HEK293 (cell line): ENCODE measurements around the gene CLNK.

Experiments
- CTCF ChIA-PET: fragments of 350-600 bp; formaldehyde crosslinking; extraction: SDS; loops from one replicate; lab custom pipeline; 2021; ENCODE audit warnings: antibody characterized with exemption; lab: Yijun Ruan, JAX
- POLR2A ChIA-PET: fragments of 300-600 bp; formaldehyde crosslinking; extraction: SDS; loops from one replicate; lab custom pipeline; 2020; ENCODE audit warnings: antibody characterized with exemption, inconsistent platforms; lab: Yijun Ruan, JAX
- H3K27ac ChIP-seq: fragments of 200-500 bp; sonication (Bioruptor generic); 2 replicates; pipeline ENCODE4 v1.5.1; 2014; ENCODE audit warnings: low read depth, low read length, control low read depth, inconsistent platforms; ENCODE audit errors: extremely low read depth
- H3K36me3 ChIP-seq, 2 experiments: fragments of 200-500 bp in 1 of 2; sonication (Bioruptor generic) in 1 of 2; 1 replicate in 1 of 2; 2 replicates in 1 of 2; pipeline ENCODE4 v1.5.1; 2014 to 2017; ENCODE audit warnings: inconsistent platforms in 2 of 2, low read length in 2 of 2; ENCODE audit not compliant: control insufficient read depth in 2 of 2, insufficient read depth in 1 of 2
- H3K4me1 ChIP-seq: fragments of 200-500 bp; sonication (Bioruptor generic); 2 replicates; pipeline ENCODE4 v1.5.1; 2014; ENCODE audit warnings: mild to moderate bottlenecking, low read length, inconsistent platforms; ENCODE audit not compliant: control insufficient read depth, insufficient read depth
- H3K4me3 ChIP-seq: 2 replicates; pipeline ENCODE4 v1.5.1; 2011; ENCODE audit warnings: low read depth, mild to moderate bottlenecking, control low read depth, low read length, moderate library complexity
- H3K9me3 ChIP-seq: fragments of 200-500 bp; sonication (Bioruptor generic); 2 replicates; pipeline ENCODE4 v1.5.1; 2014; ENCODE audit warnings: low read depth, low read length, inconsistent platforms; ENCODE audit not compliant: control insufficient read depth, insufficient read depth
- GLIS2 ChIP-seq: fragments of 450-650 bp; formaldehyde crosslinking; IDR thresholded peaks from 2 replicates; pipeline ENCODE4 v1.5.1; 2016; ENCODE audit warnings: missing biosample characterization, missing genetic modification characterization
- KLF8 ChIP-seq: fragments of 450-650 bp; formaldehyde crosslinking; IDR thresholded peaks from 2 replicates; pipeline ENCODE4 v1.5.1; 2016; ENCODE audit warnings: missing biosample characterization, missing genetic modification characterization
- MYNN ChIP-seq: fragments of 450-650 bp; formaldehyde crosslinking; IDR thresholded peaks from 2 replicates; pipeline ENCODE4 v1.5.1; 2016; ENCODE audit warnings: missing biosample characterization, missing genetic modification characterization, borderline replicate concordance
- MZF1 ChIP-seq: fragments of 450-650 bp; formaldehyde crosslinking; IDR thresholded peaks from 2 replicates; pipeline ENCODE4 v1.5.1; 2017; ENCODE audit warnings: missing biosample characterization, missing genetic modification characterization, borderline replicate concordance
- OVOL3 ChIP-seq: fragments of 450-650 bp; formaldehyde crosslinking; IDR thresholded peaks from 2 replicates; pipeline ENCODE4 v1.5.1; 2016; ENCODE audit warnings: missing biosample characterization, missing genetic modification characterization
- PRDM1 ChIP-seq: fragments of 450-650 bp; formaldehyde crosslinking; IDR thresholded peaks from 2 replicates; pipeline ENCODE4; 2016; ENCODE audit warnings: missing biosample characterization, missing genetic modification characterization
- PRDM6 ChIP-seq: fragments of 450-650 bp; formaldehyde crosslinking; IDR thresholded peaks from 2 replicates; pipeline ENCODE4 v1.5.1; 2017; ENCODE audit warnings: missing biosample characterization, missing genetic modification characterization
- SCRT2 ChIP-seq: fragments of 450-650 bp; formaldehyde crosslinking; IDR thresholded peaks from 2 replicates; pipeline ENCODE4 v1.5.1; 2016; ENCODE audit warnings: missing biosample characterization, missing genetic modification characterization
- SP2 ChIP-seq: fragments of 450-650 bp; formaldehyde crosslinking; IDR thresholded peaks from 2 replicates; pipeline ENCODE4 v1.5.1; 2016; ENCODE audit warnings: missing biosample characterization, missing genetic modification characterization
- ZBTB20 ChIP-seq: fragments of 450-650 bp; formaldehyde crosslinking; IDR thresholded peaks from 2 replicates; pipeline ENCODE4 v1.5.1; 2016; ENCODE audit warnings: missing biosample characterization, missing genetic modification characterization
- ZBTB21 ChIP-seq: fragments of 450-650 bp; formaldehyde crosslinking; IDR thresholded peaks from 2 replicates; pipeline ENCODE4 v1.5.1; 2017; ENCODE audit warnings: missing biosample characterization, missing genetic modification characterization
- ZBTB48 ChIP-seq: fragments of 450-650 bp; formaldehyde crosslinking; IDR thresholded peaks from 2 replicates; pipeline ENCODE4 v1.5.1; 2016; ENCODE audit warnings: missing biosample characterization, missing genetic modification characterization
- ZBTB8A ChIP-seq: fragments of 450-650 bp; formaldehyde crosslinking; IDR thresholded peaks from 2 replicates; pipeline ENCODE4 v1.5.1; 2016; ENCODE audit warnings: missing biosample characterization, missing genetic modification characterization
- ZNF16 ChIP-seq: fragments of 450-650 bp; formaldehyde crosslinking; IDR thresholded peaks from 2 replicates; pipeline ENCODE4 v1.5.1; 2016; ENCODE audit warnings: low read depth, missing biosample characterization, missing genetic modification characterization
- ZNF221 ChIP-seq: fragments of 450-650 bp; formaldehyde crosslinking; IDR thresholded peaks from 2 replicates; pipeline ENCODE4 v1.5.1; 2017; ENCODE audit warnings: missing biosample characterization, missing genetic modification characterization, borderline replicate concordance
- ZNF280D ChIP-seq: fragments of 450-650 bp; formaldehyde crosslinking; IDR thresholded peaks from 2 replicates; pipeline ENCODE4 v1.5.1; 2016; ENCODE audit warnings: missing biosample characterization, missing genetic modification characterization
- ZNF324 ChIP-seq: fragments of 450-650 bp; formaldehyde crosslinking; IDR thresholded peaks from 2 replicates; pipeline ENCODE4 v1.5.1; 2016; ENCODE audit warnings: missing biosample characterization, missing genetic modification characterization
- ZNF335 ChIP-seq: fragments of 450-650 bp; formaldehyde crosslinking; conservative IDR thresholded peaks from 2 replicates; pipeline ENCODE4 v1.5.1; 2016; ENCODE audit warnings: missing biosample characterization, missing genetic modification characterization
- ZNF366 ChIP-seq: fragments of 450-650 bp; formaldehyde crosslinking; conservative IDR thresholded peaks from 2 replicates; pipeline ENCODE4 v1.5.1; 2016; ENCODE audit warnings: missing biosample characterization, missing genetic modification characterization
- ZNF585B ChIP-seq: fragments of 450-650 bp; formaldehyde crosslinking; IDR thresholded peaks from 2 replicates; pipeline ENCODE4 v1.5.1; 2016; ENCODE audit warnings: missing biosample characterization, missing genetic modification characterization
- ZNF600 ChIP-seq: fragments of 450-650 bp; formaldehyde crosslinking; IDR thresholded peaks from 2 replicates; pipeline ENCODE4 v1.5.1; 2016; ENCODE audit warnings: missing biosample characterization, missing genetic modification characterization
- ZNF654 ChIP-seq: fragments of 450-650 bp; formaldehyde crosslinking; IDR thresholded peaks from 2 replicates; pipeline ENCODE4 v1.5.1; 2016; ENCODE audit warnings: low read depth, missing biosample characterization, missing genetic modification characterization
- ZNF76 ChIP-seq: fragments of 450-650 bp; formaldehyde crosslinking; IDR thresholded peaks from 2 replicates; pipeline ENCODE4; 2016; ENCODE audit warnings: low read depth, missing biosample characterization, missing genetic modification characterization, borderline replicate concordance
- ZNF792 ChIP-seq: fragments of 450-650 bp; formaldehyde crosslinking; IDR thresholded peaks from 2 replicates; pipeline ENCODE4 v1.5.1; 2016; ENCODE audit warnings: missing biosample characterization, missing genetic modification characterization

Gene CLNK

GRCh38 chr4:10715696-10716095 is 31.1 kb upstream of the CLNK start:
- POLR2A ChIA-PET: no interaction called here
- CTCF ChIA-PET: interaction anchor here (0.6 to 0.7 kb wide), 2 partner anchors 21 to 598 kb away, joined by 3 read pairs; no protein-coding TSS in a partner anchor
- Histone ChIP-seq H3K4me3 (no peak overlapping the region), H3K36me3 (no peaks in the 10 kb centered on the region), H3K4me1 (no peaks in the 10 kb centered on the region), H3K27ac (no peak overlapping the region), H3K9me3 (no peaks in the 10 kb centered on the region)
- TF ChIP-seq KLF8 (tag by site-specific recombination) (no peak), ZNF221 (tag by site-specific recombination) (no peak), ZNF600 (no peak)

GRCh38 chr4:10715135-10715534 is 30.6 kb upstream of the CLNK start:
- ChIA-PET CTCF (interaction anchor here (0.7 kb wide), 1 partner anchor 598 kb away, joined by 3 read pairs; no protein-coding TSS in a partner anchor), POLR2A (no interaction called here)
- no peaks in the 10 kb centered on the region for H3K9me3 ChIP-seq
- H3K4me3 ChIP-seq: no peak overlapping the region
- no peak overlapping the region for H3K27ac ChIP-seq
- no peak for TF ChIP-seq ZBTB20 (tag by site-specific recombination)
- no peak for TF ChIP-seq PRDM1
- TF ChIP-seq ZNF366 (tag by site-specific recombination): no peak
- TF ChIP-seq OVOL3: no peak
- TF ChIP-seq ZNF654: no peak
- TF ChIP-seq ZNF76 (tag by site-specific recombination): no peak
- TF ChIP-seq GLIS2 (tag by site-specific recombination): no peak
- TF ChIP-seq MZF1 (tag by site-specific recombination): no peak
- TF ChIP-seq ZNF324 (tag by site-specific recombination): no peak
- no peak for TF ChIP-seq ZNF335
- no peak for TF ChIP-seq ZNF280D
- no peak for TF ChIP-seq ZNF792 (tag by site-specific recombination)
- no peak for TF ChIP-seq ZBTB21 (tag by site-specific recombination)
- no peak for TF ChIP-seq PRDM6 (tag by site-specific recombination)
- no peak for TF ChIP-seq ZBTB48 (tag by site-specific recombination)
- no peak for TF ChIP-seq ZBTB8A (tag by site-specific recombination)
- TF ChIP-seq MYNN: no peak
- TF ChIP-seq ZNF585B (tag by site-specific recombination): no peak
- H3K4me1 ChIP-seq: no peaks in the 10 kb centered on the region
- no peaks in the 10 kb centered on the region for H3K36me3 ChIP-seq

- H3K4me3 ChIP-seq: no peak overlapping the region
- H3K27ac ChIP-seq: no peak overlapping the region
- no peak for TF ChIP-seq ZNF16 (tag by site-specific recombination)
- TF ChIP-seq SP2 (tag by site-specific recombination): no peak
- TF ChIP-seq SCRT2 (tag by site-specific recombination): no peak
- no peaks in the 10 kb centered on the region for H3K9me3 ChIP-seq
- H3K36me3 ChIP-seq: no peaks in the 10 kb centered on the region
- H3K4me1 ChIP-seq: no peaks in the 10 kb centered on the region
- CTCF ChIA-PET: no interaction called here
- POLR2A ChIA-PET: no interaction called here
Measured at GRCh38 chr4:10713591-10713990, 29.0 kb upstream of the CLNK start.
